Measurements from ENCODE around the gene ATP2B3.
"Not testable (repeated sequence)": the region's sequence is repeated elsewhere in the genome, so short reads cannot be mapped to it uniquely, and the experiment has no call there.

The ATP2B3 gene

DNA sequence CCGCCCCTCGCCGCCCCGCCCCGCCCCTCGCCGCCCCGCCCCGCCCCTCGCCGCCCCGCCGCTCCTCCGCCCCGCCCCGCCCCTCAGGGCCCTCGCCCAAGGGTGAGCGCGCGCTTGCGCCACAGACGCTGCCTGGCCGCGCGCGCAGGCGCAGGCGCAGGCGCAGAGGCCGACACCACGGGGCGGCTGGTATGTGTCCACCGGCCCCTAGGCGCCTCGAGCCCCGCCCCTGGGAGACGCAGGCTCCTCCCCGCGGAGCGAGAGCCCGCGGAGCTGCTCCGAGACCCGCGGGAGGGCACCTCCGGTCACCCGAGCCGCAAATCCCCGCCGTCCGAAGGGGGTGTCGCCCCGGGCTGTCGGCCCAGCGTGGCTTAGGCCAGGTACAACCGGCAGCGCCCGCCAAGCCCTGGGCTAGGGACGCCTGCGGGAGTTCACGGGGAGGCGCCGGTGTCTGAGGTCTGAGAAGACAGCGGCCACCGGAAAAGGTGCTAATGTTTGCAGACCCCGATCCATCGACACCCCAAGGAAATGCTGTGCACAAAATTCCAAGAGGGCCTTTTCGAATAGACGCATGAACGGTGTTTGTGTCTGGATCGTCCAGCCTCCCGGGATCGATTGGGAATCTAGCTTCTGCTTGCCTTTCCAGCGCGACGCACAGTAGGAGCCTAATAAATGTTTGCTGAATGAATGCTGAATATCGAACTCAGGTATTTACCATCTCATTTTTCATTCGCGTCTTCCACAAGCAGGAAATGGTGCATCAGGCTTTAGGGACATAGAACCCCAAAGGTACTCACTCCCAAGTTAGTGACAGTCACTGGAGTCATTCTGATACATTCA lies 82.0 kb downstream of the ATP2B3 start:
- DNase-seq, result peak; percentile 68

- no peak for DNase-seq
Measured at GRCh38 chrX:153600032-153600373, 82.6 kb downstream of the ATP2B3 start.

DNA sequence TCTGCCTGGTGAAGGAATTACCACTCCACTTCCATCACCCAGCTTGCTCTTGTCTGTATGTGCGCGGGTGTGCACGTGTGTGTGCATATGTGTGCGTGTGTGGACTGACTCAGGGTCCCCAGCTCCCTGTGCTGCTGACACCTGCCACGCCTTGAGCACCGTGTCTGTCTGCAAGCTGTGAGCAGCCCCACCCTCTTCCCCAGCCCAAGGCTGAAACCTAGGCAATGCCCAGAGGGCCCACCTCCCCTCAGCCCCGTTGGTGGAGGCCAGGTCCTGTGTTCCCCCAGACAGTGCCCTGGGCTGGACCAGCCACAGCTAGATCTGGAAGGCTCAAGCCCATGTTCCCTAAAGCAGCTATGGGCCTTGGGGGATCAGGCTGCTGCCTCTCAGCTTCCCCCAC lies 83.5 kb downstream of the ATP2B3 start:
- DNase-seq, result no peak

GRCh38 chrX:153601511-153602110 lies 84.2 kb downstream of the ATP2B3 start:
- DNase-seq, result no peak

DNA sequence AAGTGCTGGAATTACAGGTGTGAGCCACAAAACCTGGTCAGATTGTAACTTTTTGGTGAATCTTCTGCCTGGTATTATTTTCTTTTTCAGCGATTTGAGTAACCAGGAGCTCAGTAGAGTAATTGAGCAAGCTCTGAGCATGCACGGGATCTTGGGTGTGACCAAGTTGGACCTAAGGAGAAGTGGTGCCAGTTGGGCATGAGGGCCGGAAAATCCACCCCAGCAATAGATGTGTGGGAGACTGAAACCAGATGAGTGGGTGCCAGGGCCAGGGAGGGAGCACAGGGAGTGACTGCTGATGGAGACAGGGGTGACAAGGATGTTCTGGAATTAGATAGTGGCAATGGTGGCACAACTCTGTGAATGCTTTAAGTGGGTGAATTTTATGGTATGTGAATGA lies 85.2 kb downstream of the ATP2B3 start:
- no peak for DNase-seq

DNA sequence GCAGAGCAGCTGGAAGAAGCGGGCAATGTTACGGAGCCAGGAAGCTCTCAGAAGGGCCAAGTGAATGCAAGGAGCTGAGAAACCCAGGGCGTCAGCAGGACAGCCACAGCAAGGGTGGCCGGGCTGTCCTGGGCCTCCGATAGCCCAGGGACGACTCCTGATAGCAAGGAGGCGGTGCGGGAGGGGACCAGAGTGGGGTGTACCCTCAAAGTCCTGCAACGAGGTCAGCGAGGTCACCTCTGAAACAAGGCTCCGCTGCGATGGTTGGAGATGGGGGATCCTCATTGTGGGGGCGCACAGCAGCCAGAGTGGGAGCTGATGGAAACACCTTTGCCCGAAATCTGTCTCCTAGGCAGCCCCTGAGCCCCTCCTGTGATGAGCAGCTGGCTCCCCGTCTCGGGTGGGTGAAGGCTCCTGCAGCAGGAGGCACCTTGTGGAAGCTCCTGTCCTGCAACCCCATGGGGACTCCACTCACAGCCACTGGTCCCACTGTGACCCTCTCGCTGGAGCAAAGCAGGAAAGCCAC lies 85.8 kb downstream of the ATP2B3 start:
- DNase-seq, result no peak

DNA sequence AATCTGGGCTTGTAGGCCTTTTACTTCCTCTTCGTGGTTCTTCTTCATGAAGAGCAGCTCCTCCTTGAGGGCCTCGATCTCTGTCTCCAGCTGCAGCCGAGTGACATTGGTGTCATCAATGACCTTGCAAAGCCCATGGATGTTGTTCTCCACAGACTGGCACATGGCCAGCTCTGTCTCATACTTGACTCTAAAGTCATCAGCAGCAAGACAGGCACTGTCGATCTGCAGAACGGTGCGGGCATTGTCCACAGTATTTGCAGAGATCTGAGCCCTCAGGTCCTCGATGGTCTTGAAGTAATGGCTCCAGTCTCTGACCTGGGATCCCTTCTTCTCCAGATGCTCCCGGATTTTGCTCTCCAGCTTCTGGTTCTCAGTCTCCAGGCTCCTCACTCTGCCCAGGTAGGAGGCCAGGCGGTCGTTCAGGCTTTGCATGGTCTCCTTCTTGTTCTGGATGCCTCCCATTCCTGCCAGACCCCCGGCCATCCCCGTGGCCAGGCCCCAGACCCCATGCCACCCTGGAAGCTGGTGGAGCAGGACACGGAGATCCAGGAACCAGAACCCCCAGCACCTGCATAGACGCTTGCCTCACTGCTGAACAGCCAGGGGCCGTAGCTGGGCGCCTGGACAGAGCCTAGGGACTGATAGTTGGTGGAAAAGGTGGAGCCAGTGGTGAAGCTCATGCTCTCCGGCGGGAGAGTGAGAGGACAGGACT lies 87.4 kb downstream of the ATP2B3 start:
- not testable (repeated sequence) for DNase-seq

DNA sequence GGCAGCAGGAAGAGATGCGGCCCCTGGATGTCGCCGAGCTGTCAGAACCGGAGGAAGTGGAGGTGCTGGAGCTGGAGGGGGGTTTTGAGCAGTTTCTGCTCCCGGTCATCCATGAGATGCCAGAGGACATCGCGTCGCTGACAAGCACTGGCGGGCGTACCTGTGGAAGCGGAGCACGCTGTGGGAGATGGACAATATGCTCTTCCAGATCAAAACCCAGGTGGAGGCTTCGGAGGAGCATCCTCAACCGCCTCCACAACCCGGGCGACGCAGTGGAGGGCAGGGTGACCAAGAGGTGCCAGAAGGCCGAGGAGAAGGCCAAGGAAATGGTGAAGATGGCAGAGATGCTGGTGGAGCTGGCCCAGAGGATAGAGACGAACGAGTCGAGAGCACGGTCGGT lies 89.1 kb downstream of the ATP2B3 start:
- no peak for DNase-seq

DNA sequence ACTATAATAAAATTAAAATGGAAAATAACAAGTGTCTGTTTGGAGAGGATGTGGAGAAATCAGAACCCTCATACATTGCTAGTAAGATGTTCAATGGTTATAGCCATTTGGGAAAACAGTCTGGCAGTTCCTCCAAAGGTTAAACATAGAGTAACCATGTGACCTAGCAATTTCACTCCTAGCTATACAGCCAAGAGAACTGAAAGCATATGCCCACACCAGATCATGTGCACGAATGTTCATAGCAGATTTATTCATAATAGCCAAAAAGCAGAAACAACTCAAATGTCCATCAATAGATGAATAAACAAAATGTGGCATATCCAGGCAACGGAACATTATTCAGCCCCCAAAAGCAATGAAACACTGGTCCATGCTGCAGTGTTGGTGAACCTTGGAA lies 90.9 kb downstream of the ATP2B3 start:
- DNase-seq, result no peak

DNA sequence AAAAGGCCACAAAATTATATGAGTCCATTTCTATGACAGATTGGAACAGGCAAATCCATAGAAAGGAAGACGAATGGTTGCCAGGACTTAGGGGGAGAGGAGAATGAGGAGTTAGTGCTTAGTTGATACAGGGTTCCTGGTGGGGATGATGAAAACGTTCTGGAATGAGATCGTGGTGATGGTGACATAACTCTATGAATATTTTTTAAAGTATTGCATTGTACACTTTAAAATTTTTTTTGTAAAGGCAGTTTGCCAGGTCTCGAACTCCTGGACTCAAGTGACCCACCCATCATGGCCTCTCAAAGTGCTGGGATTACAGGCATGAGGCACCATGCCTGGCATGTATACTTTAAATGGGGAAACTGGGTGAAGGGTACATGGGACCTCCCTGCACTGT lies 91.4 kb downstream of the ATP2B3 start:
- no peak for DNase-seq

GRCh38 chrX:153609917-153610835 lies 92.7 kb downstream of the ATP2B3 start:
- DNase-seq, result peak; percentile 72

DNA sequence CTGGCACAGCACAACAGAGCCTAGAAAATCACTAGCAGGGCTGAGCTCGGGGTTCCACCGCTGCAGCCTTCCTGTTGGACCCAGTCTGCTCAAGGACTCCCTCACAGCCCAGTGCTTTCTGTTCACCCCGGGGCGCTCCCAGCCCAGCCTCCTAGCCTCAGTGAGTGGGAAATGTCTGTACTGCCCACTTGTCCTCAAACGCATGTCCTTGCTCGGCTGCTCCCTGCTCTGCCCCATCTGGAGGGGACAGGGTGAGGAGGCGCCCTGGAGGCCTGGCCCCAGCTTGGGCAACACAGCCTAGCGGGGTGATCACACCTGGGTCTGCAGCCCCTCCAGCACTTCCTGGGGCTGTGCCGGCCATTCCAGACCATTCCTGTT lies 93.4 kb downstream of the ATP2B3 start:
- DNase-seq, result no peak

GRCh38 chrX:153611298-153612095 lies 94.1 kb downstream of the ATP2B3 start:
- DNase-seq, result no peak

DNA sequence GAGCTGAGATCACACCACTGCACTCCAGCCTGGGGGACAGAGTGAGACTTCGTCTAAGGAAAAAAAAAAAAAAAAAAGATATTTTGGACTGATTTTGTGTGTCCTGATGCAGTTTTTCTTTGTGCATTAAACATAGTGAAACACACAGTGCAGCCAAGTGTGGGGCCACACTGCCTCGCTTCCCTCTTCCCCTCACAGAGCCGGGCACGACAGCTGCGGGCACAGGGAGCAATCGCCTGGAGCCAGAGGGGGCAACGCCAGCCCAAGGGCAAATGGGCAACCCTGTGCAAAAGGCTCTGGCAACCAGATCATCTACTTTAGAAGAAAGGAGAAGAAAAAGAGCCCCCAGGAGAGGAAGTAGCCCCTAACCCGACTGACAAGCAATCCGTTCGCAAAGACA lies 95.0 kb downstream of the ATP2B3 start:
- no peak for DNase-seq

DNA sequence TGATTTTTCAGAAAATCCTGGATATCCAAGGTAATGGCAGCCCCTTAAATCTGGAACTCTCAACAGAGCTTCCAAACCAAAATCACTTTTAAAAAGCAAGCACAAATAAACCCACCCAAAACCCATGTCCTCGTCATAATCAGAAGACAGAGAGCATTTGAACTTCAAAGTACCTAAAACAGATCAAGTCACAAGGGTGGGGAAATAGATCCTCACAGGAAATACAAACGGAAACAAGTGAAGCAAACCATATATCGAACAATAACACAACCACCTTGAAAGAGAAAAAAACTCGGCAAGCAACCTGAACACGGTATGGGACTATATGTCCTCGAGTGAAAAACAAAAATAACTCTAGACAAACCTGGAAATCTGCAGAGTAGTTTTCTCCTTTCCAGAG lies 97.4 kb downstream of the ATP2B3 start:
- no peak for DNase-seq

DNA sequence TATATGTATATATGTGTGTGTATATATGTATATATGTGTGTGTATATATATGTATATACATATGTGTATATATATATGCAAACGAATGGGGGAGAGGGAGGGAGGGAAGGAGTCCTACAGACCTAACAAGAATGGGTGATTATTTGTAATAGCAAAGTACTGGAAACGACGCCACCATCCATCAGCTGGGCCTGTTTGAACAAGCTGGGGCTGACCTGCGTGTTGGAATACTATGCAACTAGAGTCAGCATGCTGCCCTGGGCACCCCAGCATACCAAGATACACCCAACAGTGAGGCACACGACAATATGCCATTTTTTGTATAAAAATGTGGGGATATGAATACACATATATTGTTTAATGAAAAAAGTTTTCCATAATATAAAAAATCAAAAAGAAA lies 103.1 kb downstream of the ATP2B3 start:
- DNase-seq, result no peak

DNA sequence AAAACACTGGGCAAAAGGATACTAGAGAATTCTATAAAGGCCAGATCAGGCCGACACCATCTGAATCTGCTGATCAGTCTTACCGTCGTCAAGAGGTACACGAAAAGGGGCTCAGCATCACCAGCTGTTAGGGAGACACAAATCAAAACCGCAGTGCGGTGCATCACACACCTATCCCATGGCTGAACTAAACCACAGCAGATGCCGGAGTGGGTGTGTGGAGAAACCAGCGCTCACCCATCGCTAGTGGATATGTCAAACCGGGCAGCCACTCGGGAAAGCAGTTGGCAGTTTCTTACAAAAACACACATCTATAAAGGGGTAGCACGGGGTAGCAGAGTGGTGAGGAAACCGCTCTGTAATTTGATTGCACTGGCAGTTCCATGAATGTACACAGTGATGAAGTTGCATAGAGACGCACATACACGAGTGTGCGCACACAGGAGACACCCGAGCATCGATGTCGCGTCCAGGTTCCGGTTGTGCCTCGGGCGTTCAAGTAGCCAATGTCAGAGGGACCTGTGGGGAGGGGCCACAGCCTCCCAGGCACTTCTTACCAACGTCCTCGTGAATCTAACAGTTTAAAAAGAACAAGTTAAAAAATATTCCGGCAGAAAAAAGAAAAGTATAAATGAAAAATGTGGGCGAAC lies 104.6 kb downstream of the ATP2B3 start:
- no peak for DNase-seq

DNA sequence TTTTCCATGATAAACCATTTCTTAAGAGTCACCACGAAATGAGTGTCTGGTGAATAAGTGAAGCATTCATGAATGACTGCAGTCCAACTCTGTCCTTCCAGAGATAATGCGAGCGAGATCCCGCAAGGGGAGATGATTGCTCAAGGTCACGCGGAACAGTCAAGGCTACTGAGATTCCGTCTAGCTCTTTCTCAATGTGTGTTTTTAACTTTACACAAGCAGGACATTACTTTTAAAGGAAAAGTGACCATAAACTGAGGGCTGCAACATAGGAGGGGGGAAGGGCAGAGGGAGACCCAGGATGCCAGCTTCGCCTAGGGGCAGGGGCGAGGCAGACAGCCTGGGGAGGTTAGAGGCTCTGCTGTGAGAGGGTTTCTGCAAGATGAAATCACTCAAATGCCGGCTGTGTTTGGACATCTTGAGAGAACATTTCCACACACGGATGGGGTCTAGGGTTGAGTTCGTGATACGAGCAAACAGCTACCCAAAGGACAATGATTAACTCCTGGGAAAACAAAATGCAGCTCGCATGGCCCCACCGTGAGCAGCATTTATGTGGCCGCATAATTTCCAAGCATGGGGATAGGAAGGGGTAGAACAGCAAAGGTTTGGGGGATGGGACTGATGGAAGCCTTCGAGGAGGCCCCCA lies 105.3 kb downstream of the ATP2B3 start:
- no peak for DNase-seq

DNA sequence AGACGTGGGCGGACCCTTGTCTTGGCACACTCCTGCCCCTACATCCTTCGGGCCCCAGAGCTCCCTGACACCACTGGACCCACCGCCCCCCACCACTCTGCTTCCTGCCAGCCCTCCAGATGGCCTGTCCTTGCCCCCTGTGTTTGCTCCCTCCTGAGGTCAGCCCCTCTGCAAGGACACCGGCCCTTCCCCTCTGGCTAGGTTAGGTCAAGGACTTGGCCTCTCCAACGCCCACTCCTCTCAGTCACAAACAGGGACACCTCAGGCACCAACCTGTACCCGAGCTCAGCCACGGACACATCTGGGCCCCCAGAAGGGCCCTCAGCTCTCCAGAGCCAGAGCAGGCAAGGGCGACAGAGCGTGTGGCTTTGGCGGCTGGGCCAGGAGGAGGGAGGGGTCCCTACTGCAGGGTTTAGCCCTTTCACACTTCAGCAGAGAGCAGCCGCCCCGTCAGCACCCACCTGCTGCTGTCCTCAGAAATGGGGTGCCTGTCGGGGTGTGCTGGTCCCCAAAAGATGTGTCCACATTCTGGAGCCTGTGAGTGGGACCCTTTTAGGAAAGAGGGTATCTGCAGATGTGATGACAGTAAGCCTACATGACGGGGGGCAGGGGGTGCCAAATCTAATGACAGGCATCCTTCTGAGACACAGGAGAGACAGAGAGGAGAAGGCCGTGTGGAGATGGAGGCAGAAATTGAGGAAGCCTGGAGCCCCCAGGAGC lies 106.0 kb downstream of the ATP2B3 start:
- DNase-seq, result no peak

Data from NCI-H2227 treated with DMSO at 0.1 percent for 48 hours (cell line).